ENCODE results near the gene FGF23. TPM values are rescaled to one million over a fixed set of nuclear protein-coding genes. Genes with fewer than 3 reads are reported as not detected.
"Not testable (repeated sequence)": the region's sequence is repeated elsewhere in the genome, so short reads cannot be mapped to it uniquely, and the experiment has no call there.

Gene FGF23
- total RNA-seq, 4 donors from 2014 or later: not detected

GRCh38 chr12:4412465-4412864 lies 33.0 kb upstream of the FGF23 start:
- WGBS: 44% methylated on average over 1 of the region's 1 CpG
- no peak for DNase-seq (ENCODE audit: low spot score in 2 of 2)
- Histone ChIP-seq H3K27me3 (peaks cover 25% of the 10 kb centered on the region), H3K4me1 (no peaks in the 10 kb centered on the region), H3K36me3 (no peaks in the 10 kb centered on the region), H3K4me3 (no peak overlapping the region), H3K27ac (no peak overlapping the region), H3K9me3 (no peaks in the 10 kb centered on the region)
- TF ChIP-seq CTCF (IDR thresholded peaks at IDR 0.05) (no peak), POLR2AphosphoS5 (IDR thresholded peaks at IDR 0.05) (no peak), EP300 (IDR thresholded peaks at IDR 0.05) (no peak), POLR2A (IDR thresholded peaks at IDR 0.05) (no peak)

- DNase-seq (ENCODE audit: low spot score in 2 of 2): no peak
- no peak overlapping the region for H3K27ac ChIP-seq
- H3K36me3 ChIP-seq: no peaks in the 10 kb centered on the region
- peaks cover 21% of the 10 kb centered on the region for H3K27me3 ChIP-seq
- H3K4me1 ChIP-seq: no peaks in the 10 kb centered on the region
- H3K4me3 ChIP-seq: no peak overlapping the region
- H3K9me3 ChIP-seq: no peaks in the 10 kb centered on the region
- WGBS: 60% methylated on average over 3 of the region's 3 CpGs
- TF ChIP-seq POLR2A (IDR thresholded peaks at IDR 0.05): no peak
- TF ChIP-seq POLR2AphosphoS5 (IDR thresholded peaks at IDR 0.05): no peak
- no peak for TF ChIP-seq EP300 (IDR thresholded peaks at IDR 0.05)
- TF ChIP-seq CTCF (IDR thresholded peaks at IDR 0.05): no peak
Observed at GRCh38 chr12:4412056-4412455, 32.5 kb upstream of the FGF23 start.

GRCh38 chr12:4407136-4407535 lies 27.6 kb upstream of the FGF23 start:
- no peaks in the 10 kb centered on the region for H3K4me1 ChIP-seq
- DNase-seq (ENCODE audit: low spot score in 2 of 2): no peak
- TF ChIP-seq CTCF (IDR thresholded peaks at IDR 0.05) (no peak), EP300 (IDR thresholded peaks at IDR 0.05) (no peak), POLR2AphosphoS5 (IDR thresholded peaks at IDR 0.05) (no peak)
- no peak overlapping the region for H3K4me3 ChIP-seq
- H3K9me3 ChIP-seq: no peaks in the 10 kb centered on the region
- H3K36me3 ChIP-seq: no peaks in the 10 kb centered on the region
- H3K27ac ChIP-seq: no peak overlapping the region
- 97% methylated on average over 3 of the region's 3 CpGs for WGBS
- no peaks in the 10 kb centered on the region for H3K27me3 ChIP-seq

- H3K27ac ChIP-seq; DNase-seq (ENCODE audit: low spot score in 2 of 2); H3K4me3 ChIP-seq; H3K36me3 ChIP-seq; H3K27me3 ChIP-seq; H3K9me3 ChIP-seq; H3K4me1 ChIP-seq: not testable (repeated sequence)
- WGBS: 93% methylated on average over 8 of the region's 8 CpGs
Observed at GRCh38 chr12:4404877-4405637, 25.5 kb upstream of the FGF23 start.

- H3K36me3 ChIP-seq: no peaks in the 10 kb centered on the region
- H3K9me3 ChIP-seq: no peaks in the 10 kb centered on the region
- no peak overlapping the region for H3K4me3 ChIP-seq
- no peak overlapping the region for H3K27ac ChIP-seq
- 73% methylated on average over 4 of the region's 4 CpGs for WGBS
- H3K4me1 ChIP-seq: no peaks in the 10 kb centered on the region
- DNase-seq (ENCODE audit: low spot score in 2 of 2): no peak
- TF ChIP-seq CTCF (IDR thresholded peaks at IDR 0.05): no peak
- TF ChIP-seq POLR2A (IDR thresholded peaks at IDR 0.05): no peak
- TF ChIP-seq EP300 (IDR thresholded peaks at IDR 0.05): no peak
- H3K27me3 ChIP-seq: no peaks in the 10 kb centered on the region
Observed at GRCh38 chr12:4402996-4403395, 23.5 kb upstream of the FGF23 start.

- Histone ChIP-seq H3K4me3 (no peak overlapping the region), H3K27ac (no peak overlapping the region), H3K4me1 (no peaks in the 10 kb centered on the region), H3K9me3 (no peaks in the 10 kb centered on the region), H3K36me3 (no peaks in the 10 kb centered on the region), H3K27me3 (peaks cover 3% of the 10 kb centered on the region)
- 81% methylated on average over 3 of the region's 3 CpGs for WGBS
- no peak for DNase-seq (ENCODE audit: low spot score in 2 of 2)
- no peak for TF ChIP-seq POLR2A (IDR thresholded peaks at IDR 0.05)
- TF ChIP-seq CTCF (IDR thresholded peaks at IDR 0.05): no peak
- TF ChIP-seq EP300 (IDR thresholded peaks at IDR 0.05): no peak
Observed at GRCh38 chr12:4401117-4401516, 21.6 kb upstream of the FGF23 start.

All from suprapubic skin (tissue), 4 donors.